Ishikawa (cell line): ENCODE results near the gene DENND5B.

Experiments
- CEBPB ChIP-seq: IDR thresholded peaks from 2 replicates; pipeline ENCODE4 v1.6.1; 2012
- CREB1 ChIP-seq: IDR thresholded peaks from 2 replicates; pipeline ENCODE4 v1.6.1; 2012; ENCODE audit warnings: low read depth
- EGR1 ChIP-seq: IDR thresholded peaks from 2 replicates; pipeline ENCODE4 v1.6.1; 2012
- EP300 ChIP-seq: IDR thresholded peaks from 2 replicates; pipeline ENCODE4 v1.6.1; 2012; ENCODE audit warnings: borderline replicate concordance
- FOXM1 ChIP-seq: IDR thresholded peaks from 2 replicates; pipeline ENCODE4 v1.6.1; 2012; ENCODE audit warnings: low read depth, borderline replicate concordance
- NFIC ChIP-seq: IDR thresholded peaks from 2 replicates; pipeline ENCODE4 v1.6.1; 2012
- RAD21 ChIP-seq: IDR thresholded peaks from 2 replicates; pipeline ENCODE4 v1.6.1; 2012; ENCODE audit warnings: low read depth
- TAF1 ChIP-seq: IDR thresholded peaks from 2 replicates; pipeline ENCODE4 v1.6.1; 2012; ENCODE audit warnings: low read depth, mild to moderate bottlenecking
- TCF12 ChIP-seq: IDR thresholded peaks from 2 replicates; pipeline ENCODE4 v1.6.1; 2012; ENCODE audit warnings: low read depth
- TEAD4 ChIP-seq: IDR thresholded peaks from 2 replicates; pipeline ENCODE4 v1.6.1; 2012
- YY1 ChIP-seq: IDR thresholded peaks from 2 replicates; pipeline ENCODE4 v1.6.1; 2012; ENCODE audit warnings: low read depth
- TF ChIP-seq, protein P1 (sequence below): IDR thresholded peaks from 2 replicates; pipeline ENCODE4 v1.6.1; 2012
- TF ChIP-seq, protein P2 (sequence below): IDR thresholded peaks from 2 replicates; pipeline ENCODE4 v1.6.1; 2012
- TF ChIP-seq, protein P3 (sequence below): IDR thresholded peaks from 2 replicates; pipeline ENCODE4 v1.6.1; 2012; ENCODE audit warnings: low read depth, mild to moderate bottlenecking

DNA sequence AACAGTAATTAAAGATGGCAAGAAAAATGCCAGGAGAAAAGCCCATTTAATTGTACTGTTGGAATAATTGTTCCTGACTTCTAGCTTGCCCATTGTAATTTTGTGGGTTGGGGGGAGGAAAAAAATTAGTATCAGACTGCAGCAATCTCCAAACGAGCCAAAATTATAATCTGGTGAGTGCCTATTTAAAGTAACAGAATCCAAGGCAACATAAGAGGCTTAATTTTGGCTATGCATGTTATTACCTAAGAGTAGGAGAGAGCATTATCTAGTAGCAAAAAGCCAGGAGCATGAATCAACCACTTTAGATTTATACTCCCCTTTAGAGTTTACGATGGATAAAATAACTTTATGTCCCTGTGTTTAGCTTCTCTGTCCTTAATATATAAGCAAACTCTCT lies 14.6 kb upstream of the DENND5B start:
- TF ChIP-seq RAD21 = no peak
- no peak for TF ChIP-seq YY1
- TF ChIP-seq FOXM1 = no peak
- no peak for TF ChIP-seq CEBPB
- TF ChIP-seq, protein P1, sequence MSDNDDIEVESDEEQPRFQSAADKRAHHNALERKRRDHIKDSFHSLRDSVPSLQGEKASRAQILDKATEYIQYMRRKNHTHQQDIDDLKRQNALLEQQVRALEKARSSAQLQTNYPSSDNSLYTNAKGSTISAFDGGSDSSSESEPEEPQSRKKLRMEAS = no peak
- TF ChIP-seq TCF12 = no peak
- TF ChIP-seq, protein P2, sequence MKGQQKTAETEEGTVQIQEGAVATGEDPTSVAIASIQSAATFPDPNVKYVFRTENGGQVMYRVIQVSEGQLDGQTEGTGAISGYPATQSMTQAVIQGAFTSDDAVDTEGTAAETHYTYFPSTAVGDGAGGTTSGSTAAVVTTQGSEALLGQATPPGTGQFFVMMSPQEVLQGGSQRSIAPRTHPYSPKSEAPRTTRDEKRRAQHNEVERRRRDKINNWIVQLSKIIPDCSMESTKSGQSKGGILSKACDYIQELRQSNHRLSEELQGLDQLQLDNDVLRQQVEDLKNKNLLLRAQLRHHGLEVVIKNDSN = no peak
- TF ChIP-seq EP300 = no peak
- no peak for TF ChIP-seq CREB1
- TF ChIP-seq, protein P3, sequence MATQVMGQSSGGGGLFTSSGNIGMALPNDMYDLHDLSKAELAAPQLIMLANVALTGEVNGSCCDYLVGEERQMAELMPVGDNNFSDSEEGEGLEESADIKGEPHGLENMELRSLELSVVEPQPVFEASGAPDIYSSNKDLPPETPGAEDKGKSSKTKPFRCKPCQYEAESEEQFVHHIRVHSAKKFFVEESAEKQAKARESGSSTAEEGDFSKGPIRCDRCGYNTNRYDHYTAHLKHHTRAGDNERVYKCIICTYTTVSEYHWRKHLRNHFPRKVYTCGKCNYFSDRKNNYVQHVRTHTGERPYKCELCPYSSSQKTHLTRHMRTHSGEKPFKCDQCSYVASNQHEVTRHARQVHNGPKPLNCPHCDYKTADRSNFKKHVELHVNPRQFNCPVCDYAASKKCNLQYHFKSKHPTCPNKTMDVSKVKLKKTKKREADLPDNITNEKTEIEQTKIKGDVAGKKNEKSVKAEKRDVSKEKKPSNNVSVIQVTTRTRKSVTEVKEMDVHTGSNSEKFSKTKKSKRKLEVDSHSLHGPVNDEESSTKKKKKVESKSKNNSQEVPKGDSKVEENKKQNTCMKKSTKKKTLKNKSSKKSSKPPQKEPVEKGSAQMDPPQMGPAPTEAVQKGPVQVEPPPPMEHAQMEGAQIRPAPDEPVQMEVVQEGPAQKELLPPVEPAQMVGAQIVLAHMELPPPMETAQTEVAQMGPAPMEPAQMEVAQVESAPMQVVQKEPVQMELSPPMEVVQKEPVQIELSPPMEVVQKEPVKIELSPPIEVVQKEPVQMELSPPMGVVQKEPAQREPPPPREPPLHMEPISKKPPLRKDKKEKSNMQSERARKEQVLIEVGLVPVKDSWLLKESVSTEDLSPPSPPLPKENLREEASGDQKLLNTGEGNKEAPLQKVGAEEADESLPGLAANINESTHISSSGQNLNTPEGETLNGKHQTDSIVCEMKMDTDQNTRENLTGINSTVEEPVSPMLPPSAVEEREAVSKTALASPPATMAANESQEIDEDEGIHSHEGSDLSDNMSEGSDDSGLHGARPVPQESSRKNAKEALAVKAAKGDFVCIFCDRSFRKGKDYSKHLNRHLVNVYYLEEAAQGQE = no peak
- no peak for TF ChIP-seq NFIC
- TF ChIP-seq TEAD4 = no peak
- TF ChIP-seq TAF1 = no peak
- no peak for TF ChIP-seq EGR1
